HG03575 (cell line): ENCODE results near the gene AREG.

Source experiments
- ATAC-seq: cut with Tn5 transposase; IDR thresholded peaks from one replicate; pipeline ENCODE4 v1.9.1; 2021; ENCODE audit not compliant: unreplicated experiment, insufficient number of reproducible peaks, low FRiP score; ENCODE audit errors: extremely low read depth

AREG gene

GRCh38 chr4:74490736-74491135, 45.8 kb downstream of the AREG start:
- ATAC-seq: no peak

GRCh38 chr4:74499986-74500781, 55.2 kb downstream of the AREG start:
- no peak for ATAC-seq

DNA sequence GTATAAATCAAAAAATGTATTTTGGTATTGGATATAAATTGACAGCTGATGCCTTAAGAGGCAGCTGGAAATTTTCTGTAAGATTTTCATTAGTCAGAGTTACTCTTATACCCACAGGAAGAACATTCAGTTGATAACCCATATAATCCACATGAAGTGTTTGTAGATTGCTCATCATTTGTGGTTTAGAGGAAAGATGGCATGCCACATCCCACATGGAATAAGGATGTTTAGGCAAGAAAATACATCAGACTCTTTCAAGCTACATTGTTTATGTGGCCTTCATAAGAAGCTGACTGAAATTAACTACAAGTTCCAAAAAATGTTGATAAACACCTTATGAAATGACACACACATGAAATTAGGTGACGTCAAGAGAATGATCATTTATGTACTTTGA, 56.6 kb downstream of the AREG start:
- ATAC-seq: no peak

DNA sequence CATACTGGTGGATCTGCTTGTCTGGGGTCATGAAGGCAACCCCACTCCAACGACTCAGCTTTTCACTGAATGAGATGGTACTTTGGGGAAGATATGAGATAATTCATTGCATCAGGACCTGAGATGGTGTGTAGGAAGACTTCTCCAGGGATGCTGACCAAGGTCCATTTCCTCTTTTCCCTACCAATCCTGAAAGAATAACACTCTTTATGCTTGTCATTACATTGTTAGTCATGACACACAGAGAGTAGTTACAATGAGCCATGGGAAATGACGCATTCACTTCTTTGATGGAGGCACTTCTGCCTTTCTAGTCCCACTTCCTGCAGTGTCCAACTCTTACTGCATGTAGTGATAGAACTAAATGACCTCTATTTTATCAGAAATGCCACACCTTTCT, 58.6 kb downstream of the AREG start:
- ATAC-seq: no peak

DNA sequence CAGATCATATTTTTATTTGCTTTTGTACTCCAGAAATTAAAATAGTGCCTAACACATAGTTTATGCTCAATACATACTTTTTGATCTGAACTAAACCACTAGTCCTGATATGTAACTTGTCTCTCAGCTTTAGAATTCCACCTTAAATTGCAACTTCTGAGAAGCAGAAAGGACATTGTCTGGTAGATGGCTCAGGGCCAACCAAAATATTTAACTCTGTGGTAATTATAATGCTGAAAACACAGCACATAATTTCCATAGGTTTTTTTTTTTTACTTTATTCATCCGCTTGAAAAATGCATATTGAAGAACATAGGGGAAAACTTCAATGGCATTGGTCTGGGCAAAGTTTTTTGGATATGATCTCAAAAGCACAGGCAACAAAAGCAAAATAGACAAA, 59.3 kb downstream of the AREG start:
- ATAC-seq: no peak
